ENCODE results near the gene STEEP1.
"Not testable (repeated sequence)": the region's sequence is repeated elsewhere in the genome, so short reads cannot be mapped to it uniquely, and the experiment has no call there.

STEEP1 gene

GRCh38 chrX:119497185-119497584 is 68.0 kb downstream of the STEEP1 start:
- no peak for DNase-seq (ENCODE audit: low read depth)
- TF ChIP-seq CTCF (conservative IDR thresholded peaks at IDR 0.05; ENCODE audit: low read depth, low read length) = no peak
- no peak overlapping the region for H3K4me3 ChIP-seq (ENCODE audit: low read length)

- DNase-seq (ENCODE audit: low read depth) = no peak
- no peak overlapping the region for H3K4me3 ChIP-seq (ENCODE audit: low read length)
- no peak for TF ChIP-seq CTCF (conservative IDR thresholded peaks at IDR 0.05; ENCODE audit: low read depth, low read length)
Observed at GRCh38 chrX:119495734-119496726, 69.2 kb downstream of the STEEP1 start.

GRCh38 chrX:119493851-119494495 is 71.2 kb downstream of the STEEP1 start:
- H3K4me3 ChIP-seq (ENCODE audit: low read length); DNase-seq (ENCODE audit: low read depth): not testable (repeated sequence)

- H3K4me3 ChIP-seq (ENCODE audit: low read length) = no peak overlapping the region
- no peak for DNase-seq (ENCODE audit: low read depth)
- TF ChIP-seq CTCF (conservative IDR thresholded peaks at IDR 0.05; ENCODE audit: low read depth, low read length) = no peak
Observed at GRCh38 chrX:119492463-119492862, 72.7 kb downstream of the STEEP1 start.

- TF ChIP-seq CTCF (conservative IDR thresholded peaks at IDR 0.05; ENCODE audit: low read depth, low read length) = no peak
- no peak for DNase-seq (ENCODE audit: low read depth)
- H3K4me3 ChIP-seq (ENCODE audit: low read length) = no peak overlapping the region
Observed at GRCh38 chrX:119489212-119490074, 75.8 kb downstream of the STEEP1 start.

- peak; percentile 63 for TF ChIP-seq CTCF (conservative IDR thresholded peaks at IDR 0.05; ENCODE audit: low read depth, low read length)
- no peak overlapping the region for H3K4me3 ChIP-seq (ENCODE audit: low read length)
- DNase-seq (ENCODE audit: low read depth) = no peak
Observed at GRCh38 chrX:119488749-119489148, 76.5 kb downstream of the STEEP1 start.

Data from retinal pigment epithelial cell (primary cell).